ENCODE data around the gene MSANTD1. TPM values are rescaled to one million over a fixed set of nuclear protein-coding genes. Genes with fewer than 3 reads are reported as not detected.

Gene MSANTD1
- polyA plus RNA-seq, 1 donor = 1.2 TPM

- no peak for DNase-seq (ENCODE audit: low read depth)
These were observed 16.1 kb upstream of the MSANTD1 start for GRCh38 chr4:3232871-3233271.

DNA sequence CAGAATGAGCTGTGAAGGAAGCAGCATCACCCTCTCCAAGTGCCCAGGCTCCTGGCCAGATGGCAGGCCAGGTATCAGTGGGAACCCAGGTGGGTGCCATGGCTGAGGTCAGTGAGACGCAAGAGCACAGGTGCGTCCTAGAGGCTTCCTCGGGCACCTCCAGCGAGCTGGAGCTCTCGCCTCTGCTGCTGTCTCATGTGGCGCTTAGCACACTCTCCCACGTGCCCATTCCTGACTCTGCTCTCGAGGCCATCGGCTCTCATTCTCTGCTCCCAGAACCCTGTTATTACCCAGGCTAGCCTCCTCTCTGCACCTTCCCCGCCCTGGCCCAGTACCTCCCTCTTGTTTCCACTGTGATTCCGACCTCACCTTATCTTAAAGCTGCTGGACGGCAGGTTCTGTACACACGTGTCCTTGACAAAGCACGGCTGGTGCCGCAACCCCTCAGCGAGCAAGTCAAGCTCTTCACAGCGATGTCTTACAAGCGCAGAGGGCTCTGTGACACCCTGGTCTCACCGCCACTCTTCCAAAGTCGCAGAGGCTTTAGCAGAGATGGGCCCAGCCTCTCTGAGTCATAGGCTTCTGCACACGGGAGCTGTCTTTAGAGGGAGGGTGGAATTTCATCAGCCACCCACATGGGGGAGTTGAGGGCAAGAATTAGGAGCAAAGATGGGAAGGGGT is 15.4 kb upstream of the MSANTD1 start:
- no peak for DNase-seq (ENCODE audit: low read depth)

DNA sequence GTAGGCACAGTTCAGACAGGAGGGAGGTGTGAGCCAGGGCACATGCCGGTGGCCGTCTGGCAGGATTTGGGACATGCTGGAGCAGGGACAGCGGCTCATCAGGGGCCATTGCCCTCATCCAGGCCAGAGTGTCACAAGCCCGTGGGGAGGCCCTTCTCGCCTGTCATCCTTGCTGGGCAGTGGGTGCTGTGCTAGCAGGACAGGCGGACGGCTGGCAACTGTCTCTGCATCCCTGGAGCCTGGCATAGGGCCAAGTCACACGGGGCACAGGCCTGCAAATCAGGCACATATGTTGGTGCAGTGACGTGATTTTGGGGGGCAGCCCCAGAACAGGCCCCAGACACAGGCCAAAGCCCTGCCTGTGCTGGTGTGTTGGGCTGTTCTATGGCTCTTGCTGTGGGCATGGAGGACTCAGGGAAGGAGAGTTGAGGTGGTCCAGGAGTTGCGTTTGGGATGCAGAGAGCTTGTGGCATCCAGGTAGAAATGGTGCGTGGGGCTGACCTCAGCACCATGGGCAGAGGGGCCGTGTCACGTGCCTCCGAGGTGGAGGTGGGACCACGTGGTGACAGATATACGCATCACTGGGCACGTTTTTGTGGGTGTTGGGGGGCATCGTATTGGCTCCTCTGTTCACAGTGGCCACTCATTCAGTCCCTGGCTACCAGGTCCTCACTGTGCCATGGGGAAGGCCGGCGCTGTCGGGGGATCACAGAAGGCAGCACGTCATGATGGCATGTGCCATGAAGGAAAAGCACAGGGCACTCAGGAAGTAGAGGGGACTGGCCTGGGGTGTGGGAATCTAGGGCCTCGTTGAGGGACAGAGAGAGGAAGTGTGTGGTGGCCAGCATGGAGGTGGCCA is 14.6 kb upstream of the MSANTD1 start:
- no peak for DNase-seq (ENCODE audit: low read depth)

- no peak for DNase-seq (ENCODE audit: low read depth)
These were observed 14.0 kb upstream of the MSANTD1 start for GRCh38 chr4:3235030-3235345.

- DNase-seq (ENCODE audit: low read depth) = no peak
These were observed 13.4 kb upstream of the MSANTD1 start for GRCh38 chr4:3235581-3235980.

DNA sequence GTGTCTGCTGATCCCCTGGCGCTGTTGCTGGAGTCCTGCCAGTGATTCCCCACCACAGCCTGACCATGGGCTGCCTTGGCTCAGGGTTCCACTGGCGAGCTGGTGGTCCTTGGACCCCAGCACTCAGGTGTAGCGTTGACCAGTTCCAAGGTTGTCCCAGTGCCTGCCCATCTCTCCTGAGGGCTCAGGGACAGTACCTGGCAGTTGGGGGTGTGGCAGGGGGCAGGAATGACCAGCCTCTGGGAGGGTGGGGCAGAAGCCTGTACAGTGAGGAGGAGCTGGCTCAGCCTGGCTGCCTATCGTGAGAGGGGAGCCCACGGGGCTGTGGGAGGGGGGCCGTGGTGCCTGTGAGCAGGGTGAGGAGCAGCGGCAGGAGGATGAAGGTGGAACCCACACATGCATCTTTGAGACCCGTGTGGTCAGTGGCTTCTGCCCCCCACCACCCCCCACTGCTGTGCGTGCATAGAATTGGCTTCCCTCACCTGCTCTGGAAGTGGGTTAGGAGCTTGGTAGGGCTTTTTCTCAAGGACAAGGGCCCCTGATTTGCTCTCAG is 12.6 kb upstream of the MSANTD1 start:
- no peak for DNase-seq (ENCODE audit: low read depth)

GRCh38 chr4:3237266-3237665 is 11.7 kb upstream of the MSANTD1 start:
- DNase-seq (ENCODE audit: low read depth) = no peak

DNA sequence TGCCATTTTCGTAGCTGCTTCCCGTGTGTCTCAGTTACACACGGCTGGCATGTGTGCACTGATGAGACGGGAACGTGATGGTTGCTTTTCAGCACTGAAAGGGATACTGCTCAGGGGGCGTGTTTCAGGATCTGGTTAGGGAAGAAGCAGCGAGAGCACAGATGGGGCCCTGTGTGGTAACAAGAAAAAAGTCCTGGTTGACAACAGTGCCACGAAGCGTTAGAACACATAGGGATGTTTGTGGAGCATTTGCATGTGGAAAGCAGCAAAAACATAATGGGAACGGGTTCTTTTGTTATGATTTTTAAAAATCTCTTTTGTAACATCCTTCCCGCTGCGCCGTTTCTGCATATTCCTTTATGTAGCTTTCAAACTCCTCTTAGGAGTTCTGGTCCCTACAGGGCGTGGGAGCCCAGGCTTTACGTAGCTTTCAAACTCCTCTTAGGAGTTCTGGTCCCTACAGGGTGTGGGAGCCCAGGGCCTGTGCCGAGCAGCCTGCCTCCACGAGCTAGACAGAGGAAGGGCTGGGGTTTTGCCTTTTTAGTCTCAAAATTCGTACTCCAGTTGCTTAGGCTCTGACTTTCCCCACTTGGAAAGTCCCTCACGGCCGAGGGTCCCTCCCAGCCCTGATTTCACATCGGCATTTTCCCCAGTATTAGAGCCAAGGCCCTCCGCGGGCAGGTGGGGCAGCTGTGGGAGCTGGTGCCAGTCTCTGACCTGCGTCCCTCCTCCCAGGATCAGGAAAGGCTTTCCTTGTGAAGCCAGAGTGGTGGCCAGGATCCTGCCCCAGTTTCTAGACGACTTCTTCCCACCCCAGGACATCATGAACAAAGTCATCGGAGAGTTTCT is 11.0 kb upstream of the MSANTD1 start:
- no peak for DNase-seq (ENCODE audit: low read depth)

DNA sequence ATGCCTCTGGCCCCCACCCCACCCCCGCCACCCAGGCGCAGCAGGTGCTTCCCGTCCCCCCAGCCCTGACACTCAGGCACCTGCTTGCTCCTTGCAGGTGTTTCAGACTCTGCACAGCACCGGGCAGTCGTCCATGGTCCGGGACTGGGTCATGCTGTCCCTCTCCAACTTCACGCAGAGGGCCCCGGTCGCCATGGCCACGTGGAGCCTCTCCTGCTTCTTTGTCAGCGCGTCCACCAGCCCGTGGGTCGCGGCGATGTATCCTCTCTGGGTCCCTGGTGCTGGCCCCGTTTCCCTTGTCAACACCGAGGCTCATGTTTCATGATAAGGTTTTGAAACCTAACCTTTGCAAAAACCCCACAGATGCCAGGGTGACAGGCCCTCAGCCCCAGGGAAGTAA is 10.2 kb upstream of the MSANTD1 start:
- no peak for DNase-seq (ENCODE audit: low read depth)

DNA sequence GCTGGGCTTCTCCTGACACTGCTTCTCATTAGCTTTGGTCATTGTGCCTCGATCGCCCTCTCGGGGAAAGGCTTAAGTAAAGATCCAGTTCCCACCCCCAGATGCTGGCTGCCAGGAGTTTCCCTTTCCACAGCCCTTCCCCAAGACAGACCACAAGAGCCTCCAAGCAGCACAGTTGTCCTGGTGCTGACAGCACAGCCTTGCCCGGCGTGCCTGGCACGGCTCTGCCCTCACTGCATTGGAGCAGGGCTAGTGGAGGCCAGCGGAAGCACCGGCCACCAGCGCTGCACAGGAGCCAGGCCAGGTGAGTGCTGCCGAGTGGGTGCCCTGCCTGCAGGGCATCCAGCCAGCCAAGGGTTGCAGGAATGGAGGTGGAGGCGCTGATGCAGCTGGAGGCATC is 9.7 kb upstream of the MSANTD1 start:
- no peak for DNase-seq (ENCODE audit: low read depth)

DNA sequence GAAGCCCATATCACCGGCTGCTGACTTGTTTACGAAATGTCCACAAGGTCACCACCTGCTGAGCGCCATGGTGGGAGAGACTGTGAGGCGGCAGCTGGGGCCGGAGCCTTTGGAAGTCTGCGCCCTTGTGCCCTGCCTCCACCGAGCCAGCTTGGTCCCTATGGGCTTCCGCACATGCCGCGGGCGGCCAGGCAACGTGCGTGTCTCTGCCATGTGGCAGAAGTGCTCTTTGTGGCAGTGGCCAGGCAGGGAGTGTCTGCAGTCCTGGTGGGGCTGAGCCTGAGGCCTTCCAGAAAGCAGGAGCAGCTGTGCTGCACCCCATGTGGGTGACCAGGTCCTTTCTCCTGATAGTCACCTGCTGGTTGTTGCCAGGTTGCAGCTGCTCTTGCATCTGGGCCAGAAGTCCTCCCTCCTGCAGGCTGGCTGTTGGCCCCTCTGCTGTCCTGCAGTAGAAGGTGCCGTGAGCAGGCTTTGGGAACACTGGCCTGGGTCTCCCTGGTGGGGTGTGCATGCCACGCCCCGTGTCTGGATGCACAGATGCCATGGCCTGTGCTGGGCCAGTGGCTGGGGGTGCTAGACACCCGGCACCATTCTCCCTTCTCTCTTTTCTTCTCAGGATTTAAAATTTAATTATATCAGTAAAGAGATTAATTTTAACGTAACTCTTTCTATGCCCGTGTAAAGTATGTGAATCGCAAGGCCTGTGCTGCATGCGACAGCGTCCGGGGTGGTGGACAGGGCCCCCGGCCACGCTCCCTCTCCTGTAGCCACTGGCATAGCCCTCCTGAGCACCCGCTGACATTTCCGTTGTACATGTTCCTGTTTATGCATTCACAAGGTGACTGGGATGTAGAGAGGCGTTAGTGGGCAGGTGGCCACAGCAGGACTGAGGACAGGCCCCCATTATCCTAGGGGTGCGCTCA is 8.7 kb upstream of the MSANTD1 start:
- no peak for DNase-seq (ENCODE audit: low read depth)

GRCh38 chr4:3240936-3241522 is 7.9 kb upstream of the MSANTD1 start:
- no peak for DNase-seq (ENCODE audit: low read depth)

DNA sequence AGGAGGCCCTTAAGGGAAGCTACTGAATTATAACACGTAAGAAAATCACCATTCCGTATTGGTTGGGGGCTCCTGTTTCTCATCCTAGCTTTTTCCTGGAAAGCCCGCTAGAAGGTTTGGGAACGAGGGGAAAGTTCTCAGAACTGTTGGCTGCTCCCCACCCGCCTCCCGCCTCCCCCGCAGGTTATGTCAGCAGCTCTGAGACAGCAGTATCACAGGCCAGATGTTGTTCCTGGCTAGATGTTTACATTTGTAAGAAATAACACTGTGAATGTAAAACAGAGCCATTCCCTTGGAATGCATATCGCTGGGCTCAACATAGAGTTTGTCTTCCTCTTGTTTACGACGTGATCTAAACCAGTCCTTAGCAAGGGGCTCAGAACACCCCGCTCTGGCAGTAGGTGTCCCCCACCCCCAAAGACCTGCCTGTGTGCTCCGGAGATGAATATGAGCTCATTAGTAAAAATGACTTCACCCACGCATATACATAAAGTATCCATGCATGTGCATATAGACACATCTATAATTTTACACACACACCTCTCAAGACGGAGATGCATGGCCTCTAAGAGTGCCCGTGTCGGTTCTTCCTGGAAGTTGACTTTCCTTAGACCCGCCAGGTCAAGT is 6.9 kb upstream of the MSANTD1 start:
- peak; percentile 91 for DNase-seq (ENCODE audit: low read depth)

DNA sequence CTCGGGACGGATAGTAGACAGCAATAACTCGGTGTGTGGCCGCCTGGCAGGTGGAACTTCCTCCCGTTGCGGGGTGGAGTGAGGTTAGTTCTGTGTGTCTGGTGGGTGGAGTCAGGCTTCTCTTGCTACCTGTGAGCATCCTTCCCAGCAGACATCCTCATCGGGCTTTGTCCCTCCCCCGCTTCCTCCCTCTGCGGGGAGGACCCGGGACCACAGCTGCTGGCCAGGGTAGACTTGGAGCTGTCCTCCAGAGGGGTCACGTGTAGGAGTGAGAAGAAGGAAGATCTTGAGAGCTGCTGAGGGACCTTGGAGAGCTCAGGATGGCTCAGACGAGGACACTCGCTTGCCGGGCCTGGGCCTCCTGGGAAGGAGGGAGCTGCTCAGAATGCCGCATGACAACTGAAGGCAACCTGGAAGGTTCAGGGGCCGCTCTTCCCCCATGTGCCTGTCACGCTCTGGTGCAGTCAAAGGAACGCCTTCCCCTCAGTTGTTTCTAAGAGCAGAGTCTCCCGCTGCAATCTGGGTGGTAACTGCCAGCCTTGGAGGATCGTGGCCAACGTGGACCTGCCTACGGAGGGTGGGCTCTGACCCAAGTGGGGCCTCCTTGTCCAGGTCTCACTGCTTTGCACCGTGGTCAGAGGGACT is 5.7 kb upstream of the MSANTD1 start:
- no peak for DNase-seq (ENCODE audit: low read depth)

- DNase-seq (ENCODE audit: low read depth) = no peak
These were observed 5.0 kb upstream of the MSANTD1 start for GRCh38 chr4:3244002-3244401.

- no peak for DNase-seq (ENCODE audit: low read depth)
These were observed 4.2 kb upstream of the MSANTD1 start for GRCh38 chr4:3244747-3245146.

DNA sequence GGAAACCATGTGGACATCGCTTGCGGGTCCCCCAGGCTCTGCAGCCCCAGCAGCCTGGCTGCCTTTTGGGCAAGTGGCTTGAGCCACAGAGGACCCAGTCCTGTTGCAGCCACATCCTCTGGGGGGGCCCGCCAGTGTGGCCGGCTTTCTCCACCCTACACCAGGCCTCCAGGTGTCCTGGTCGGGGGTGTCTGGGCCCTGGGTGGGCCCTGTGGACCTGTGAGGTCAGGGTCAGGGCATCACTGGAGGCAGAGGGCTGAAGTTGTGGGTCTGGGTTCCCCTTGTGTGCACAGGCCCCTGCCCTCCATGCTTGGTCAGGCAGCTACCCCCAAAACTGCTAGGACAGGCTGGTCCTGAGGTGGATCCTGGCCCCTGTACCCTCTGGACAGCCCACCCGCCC is 3.3 kb upstream of the MSANTD1 start:
- DNase-seq (ENCODE audit: low read depth) = no peak

- DNase-seq (ENCODE audit: low read depth) = no peak
These were observed 2.2 kb upstream of the MSANTD1 start for GRCh38 chr4:3246458-3247398.

All from forelimb muscle (tissue), 1 donor.